WTC11 (cell line): ENCODE data around the gene TNFSF4. TPM values are rescaled to one million over a fixed set of nuclear protein-coding genes. Genes with fewer than 3 reads are reported as not detected.

ENCODE experiments used
- ATAC-seq: fragments of 200-7000 bp; cut with Tn5 transposase; 2 replicates; pipeline ENCODE4 v1.10.0; 2021; ENCODE audit warnings: mild to moderate bottlenecking, moderate library complexity
- CTCF ChIA-PET: fragments of 300-600 bp; sonication (Branson Sonifier 250); formaldehyde crosslinking; loops from one replicate; lab custom pipeline; 2021; ENCODE audit warnings: antibody characterized with exemption; lab: Charles Lee
- POLR2A ChIA-PET: fragments of 350-600 bp; sonication (Branson Sonifier 250); formaldehyde crosslinking; loops from one replicate; lab custom pipeline; 2021; ENCODE audit warnings: antibody characterized with exemption; lab: Charles Lee
- DNase-seq: peaks from one replicate; pipeline ENCODE4 v3.0.0; 2021; ENCODE audit warnings: low spot score
- H3K27ac Mint-ChIP-seq: 2 replicates; pipeline ENCODE4 v1.8.0; 2021; ENCODE audit warnings: mixed read lengths
- H3K27me3 Mint-ChIP-seq: 2 replicates; pipeline ENCODE4 v1.8.0; 2021; ENCODE audit warnings: low read depth, mild to moderate bottlenecking, moderate library complexity, mixed read lengths
- H3K36me3 Mint-ChIP-seq: 2 replicates; pipeline ENCODE4 v1.8.0; 2021; ENCODE audit warnings: mixed read lengths
- H3K4me1 Mint-ChIP-seq: 2 replicates; pipeline ENCODE4 v1.8.0; 2022; ENCODE audit warnings: mixed read lengths
- H3K4me3 Mint-ChIP-seq: 2 replicates; pipeline ENCODE4 v1.8.0; 2021; ENCODE audit warnings: mild to moderate bottlenecking, moderate library complexity, mixed read lengths
- H3K9me3 Mint-ChIP-seq: 2 replicates; pipeline ENCODE4 v1.8.0; 2021; ENCODE audit warnings: mixed read lengths
- ATF2 ChIP-seq: sonication (generic); formaldehyde crosslinking; IDR thresholded peaks from 2 replicates; pipeline ENCODE4 v1.8.1; 2022; ENCODE audit warnings: low read depth, missing genetic modification reagents, borderline replicate concordance
- CDX4 ChIP-seq: fragments of 250-450 bp; sonication (Bioruptor Pico); IDR thresholded peaks from 2 replicates; pipeline ENCODE4 v1.9.0; 2021; ENCODE audit warnings: moderate library complexity, mild to moderate bottlenecking, inconsistent platforms, borderline replicate concordance
- CREB1 ChIP-seq: sonication (generic); formaldehyde crosslinking; IDR thresholded peaks from 2 replicates; pipeline ENCODE4 v1.8.0; 2023; ENCODE audit warnings: mild to moderate bottlenecking, missing genetic modification reagents
- E2F5 ChIP-seq: sonication (generic); formaldehyde crosslinking; IDR thresholded peaks from 2 replicates; pipeline ENCODE4 v1.8.1; 2022; ENCODE audit warnings: mild to moderate bottlenecking, moderate library complexity, missing genetic modification reagents
- ESRRA ChIP-seq: sonication (generic); formaldehyde crosslinking; IDR thresholded peaks from 2 replicates; pipeline ENCODE4 v1.8.1; 2022; ENCODE audit warnings: mild to moderate bottlenecking, missing genetic modification reagents, borderline replicate concordance
- FOXJ3 ChIP-seq: sonication (generic); formaldehyde crosslinking; IDR thresholded peaks from 2 replicates; pipeline ENCODE4 v1.9.0; 2021; ENCODE audit warnings: missing genetic modification reagents, mild to moderate bottlenecking, borderline replicate concordance
- FOXK1 ChIP-seq: sonication (generic); formaldehyde crosslinking; IDR thresholded peaks from 2 replicates; pipeline ENCODE4 v1.8.0; 2022; ENCODE audit warnings: mild to moderate bottlenecking, moderate library complexity, missing genetic modification reagents
- GRHL2 ChIP-seq: fragments of 250-450 bp; sonication (Bioruptor Pico); IDR thresholded peaks from 2 replicates; pipeline ENCODE4 v1.8.0; 2022; ENCODE audit warnings: mild to moderate bottlenecking, moderate library complexity; ENCODE audit not compliant: insufficient replicate concordance, severe bottlenecking
- JUN ChIP-seq: sonication (generic); formaldehyde crosslinking; IDR thresholded peaks from 2 replicates; pipeline ENCODE4 v1.8.0; 2023; ENCODE audit warnings: mild to moderate bottlenecking, missing genetic modification reagents
- MXD4 ChIP-seq: fragments of 250-450 bp; sonication (Bioruptor Pico); IDR thresholded peaks from 2 replicates; pipeline ENCODE4 v1.8.0; 2021; ENCODE audit warnings: mild to moderate bottlenecking, moderate library complexity, borderline replicate concordance
- OVOL2 ChIP-seq: fragments of 250-450 bp; sonication (Bioruptor Pico); IDR thresholded peaks from 2 replicates; pipeline ENCODE4 v1.9.0; 2021; ENCODE audit warnings: mild to moderate bottlenecking, borderline replicate concordance
- RELA ChIP-seq: sonication (generic); formaldehyde crosslinking; IDR thresholded peaks from 2 replicates; pipeline ENCODE4 v1.8.1; 2022; ENCODE audit warnings: missing genetic modification reagents, mild to moderate bottlenecking, borderline replicate concordance
- SMAD4 ChIP-seq: sonication (generic); formaldehyde crosslinking; IDR thresholded peaks from 2 replicates; pipeline ENCODE4 v1.8.0; 2022; ENCODE audit warnings: mild to moderate bottlenecking, missing genetic modification reagents
- ZBTB43 ChIP-seq: sonication (generic); formaldehyde crosslinking; IDR thresholded peaks from 2 replicates; pipeline ENCODE4 v1.8.1; 2023; ENCODE audit warnings: mild to moderate bottlenecking, missing genetic modification reagents
- ZNF121 ChIP-seq: sonication (generic); formaldehyde crosslinking; IDR thresholded peaks from 2 replicates; pipeline ENCODE4 v1.8.0; 2023; ENCODE audit warnings: missing genetic modification reagents
- ZNF138 ChIP-seq: sonication (generic); formaldehyde crosslinking; conservative IDR thresholded peaks from 2 replicates; pipeline ENCODE4 v1.8.1; 2022; ENCODE audit warnings: mild to moderate bottlenecking, moderate library complexity, missing genetic modification reagents
- ZNF219 ChIP-seq: sonication (generic); formaldehyde crosslinking; IDR thresholded peaks from 2 replicates; pipeline ENCODE4 v1.8.0; 2023; ENCODE audit warnings: missing genetic modification reagents, mild to moderate bottlenecking, borderline replicate concordance
- ZNF317 ChIP-seq: sonication (generic); formaldehyde crosslinking; IDR thresholded peaks from 2 replicates; pipeline ENCODE4 v1.8.1; 2023; ENCODE audit warnings: low read depth, mild to moderate bottlenecking, moderate library complexity, missing genetic modification reagents, borderline replicate concordance
- ZNF396 ChIP-seq: fragments of 250-450 bp; sonication (Bioruptor Pico); IDR thresholded peaks from 2 replicates; pipeline ENCODE4 v1.8.0; 2021; ENCODE audit warnings: mild to moderate bottlenecking, moderate library complexity, borderline replicate concordance
- ZSCAN18 ChIP-seq: fragments of 250-450 bp; sonication (Bioruptor Pico); IDR thresholded peaks from 2 replicates; pipeline ENCODE4 v2.1.2; 2022; ENCODE audit warnings: mild to moderate bottlenecking, moderate library complexity
- total RNA-seq: library from RNA; stranded (reverse); gene quantifications from 3 replicates; pipeline ENCODE4 v1.2.3, GENCODE V29; 2021
- TF ChIP-seq, protein P1 (sequence below): sonication (generic); formaldehyde crosslinking; IDR thresholded peaks from 2 replicates; pipeline ENCODE4 v1.8.0; 2023; ENCODE audit warnings: mild to moderate bottlenecking, missing genetic modification reagents
- TF ChIP-seq, protein P2 (sequence below): sonication (generic); formaldehyde crosslinking; IDR thresholded peaks from 2 replicates; pipeline ENCODE4 v1.8.0; 2022; ENCODE audit warnings: mild to moderate bottlenecking, missing genetic modification reagents
- TF ChIP-seq, protein P3 (sequence below): sonication (generic); formaldehyde crosslinking; IDR thresholded peaks from 2 replicates; pipeline ENCODE4 v1.8.1; 2022; ENCODE audit warnings: mild to moderate bottlenecking, missing genetic modification reagents, moderate library complexity, borderline replicate concordance
- TF ChIP-seq, protein P4 (sequence below): sonication (generic); formaldehyde crosslinking; IDR thresholded peaks from 2 replicates; pipeline ENCODE4 v1.8.1; 2023; ENCODE audit warnings: mild to moderate bottlenecking, missing genetic modification reagents

The TNFSF4 gene
- total RNA-seq, 1 experiment from 2014 or later: 0.81 TPM

DNA sequence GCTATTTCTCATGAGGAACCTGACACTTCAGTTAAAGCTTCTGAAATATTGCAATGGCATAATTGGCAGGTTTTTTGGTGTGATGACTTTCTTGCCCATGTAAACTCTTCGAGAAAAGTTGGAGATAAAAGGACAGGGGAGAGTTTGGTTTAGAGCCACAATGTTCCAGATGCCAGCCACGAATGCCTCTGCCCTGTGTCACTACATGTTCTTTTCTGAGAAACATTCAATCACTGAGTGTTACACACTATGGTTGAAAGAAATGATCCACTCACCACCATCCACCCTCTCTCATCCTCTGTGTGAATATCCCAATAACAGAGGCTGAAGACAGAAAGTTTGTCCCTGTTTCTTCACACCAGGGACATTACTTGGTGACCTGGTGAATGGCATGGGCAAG, 66.4 kb downstream of the TNFSF4 start:
- no peak for DNase-seq
- peaks cover 6% of the 10 kb centered on the region for H3K36me3 Mint-ChIP-seq
- TF ChIP-seq ZNF219 (CRISPR knock-in tag) (no peak), SMAD4 (CRISPR knock-in tag) (no peak), MXD4 (CRISPR knock-in tag) (no peak), ATF2 (CRISPR knock-in tag) (no peak), CDX4 (CRISPR knock-in tag) (no peak), ZSCAN18 (CRISPR knock-in tag) (no peak)
- TF ChIP-seq, all 79 proteins: peak for 0
- Mint-ChIP-seq H3K9me3 (peaks cover 30% of the 10 kb centered on the region), H3K27me3 (no peaks in the 10 kb centered on the region; the same call in 1 of the 2 replicates), H3K4me3 (no peak overlapping the region), H3K4me1 (no peaks in the 10 kb centered on the region), H3K27ac (no peak overlapping the region)
- ChIA-PET CTCF (no interaction called here), POLR2A (no interaction called here)
- no peak for ATAC-seq

DNA sequence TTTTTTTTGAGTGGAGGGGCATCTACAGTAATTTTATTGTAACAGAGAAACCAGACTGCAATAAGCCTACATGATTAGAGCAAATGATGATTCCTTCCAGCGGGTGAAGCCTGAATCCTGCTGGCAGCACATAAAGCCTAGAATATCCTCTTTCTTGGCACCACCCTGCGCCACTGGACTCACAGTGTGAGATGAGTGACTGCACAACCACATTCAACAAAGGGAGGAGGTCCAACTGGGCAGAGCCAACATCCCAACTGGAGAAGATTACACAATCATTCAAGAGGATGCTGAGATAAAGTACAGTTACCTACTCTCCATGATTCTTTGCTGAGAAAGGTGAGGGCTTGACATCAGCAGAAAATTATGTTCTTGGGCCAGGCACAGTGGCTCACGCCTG, 67.4 kb downstream of the TNFSF4 start:
- ATAC-seq: no peak
- H3K27me3 Mint-ChIP-seq: no peaks in the 10 kb centered on the region
- TF ChIP-seq, protein P1, sequence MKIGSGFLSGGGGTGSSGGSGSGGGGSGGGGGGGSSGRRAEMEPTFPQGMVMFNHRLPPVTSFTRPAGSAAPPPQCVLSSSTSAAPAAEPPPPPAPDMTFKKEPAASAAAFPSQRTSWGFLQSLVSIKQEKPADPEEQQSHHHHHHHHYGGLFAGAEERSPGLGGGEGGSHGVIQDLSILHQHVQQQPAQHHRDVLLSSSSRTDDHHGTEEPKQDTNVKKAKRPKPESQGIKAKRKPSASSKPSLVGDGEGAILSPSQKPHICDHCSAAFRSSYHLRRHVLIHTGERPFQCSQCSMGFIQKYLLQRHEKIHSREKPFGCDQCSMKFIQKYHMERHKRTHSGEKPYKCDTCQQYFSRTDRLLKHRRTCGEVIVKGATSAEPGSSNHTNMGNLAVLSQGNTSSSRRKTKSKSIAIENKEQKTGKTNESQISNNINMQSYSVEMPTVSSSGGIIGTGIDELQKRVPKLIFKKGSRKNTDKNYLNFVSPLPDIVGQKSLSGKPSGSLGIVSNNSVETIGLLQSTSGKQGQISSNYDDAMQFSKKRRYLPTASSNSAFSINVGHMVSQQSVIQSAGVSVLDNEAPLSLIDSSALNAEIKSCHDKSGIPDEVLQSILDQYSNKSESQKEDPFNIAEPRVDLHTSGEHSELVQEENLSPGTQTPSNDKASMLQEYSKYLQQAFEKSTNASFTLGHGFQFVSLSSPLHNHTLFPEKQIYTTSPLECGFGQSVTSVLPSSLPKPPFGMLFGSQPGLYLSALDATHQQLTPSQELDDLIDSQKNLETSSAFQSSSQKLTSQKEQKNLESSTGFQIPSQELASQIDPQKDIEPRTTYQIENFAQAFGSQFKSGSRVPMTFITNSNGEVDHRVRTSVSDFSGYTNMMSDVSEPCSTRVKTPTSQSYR (CRISPR knock-in tag): no peak
- TF ChIP-seq ZNF138 (CRISPR knock-in tag) (no peak), E2F5 (CRISPR knock-in tag) (no peak), CREB1 (no peak), ESRRA (CRISPR knock-in tag) (no peak), FOXJ3 (CRISPR knock-in tag) (no peak), ZNF121 (no peak), GRHL2 (CRISPR knock-in tag) (no peak), ZBTB43 (CRISPR knock-in tag) (no peak), OVOL2 (CRISPR knock-in tag) (no peak), JUN (CRISPR knock-in tag) (no peak), FOXK1 (CRISPR knock-in tag) (no peak), ZNF396 (no peak), RELA (no peak), ZNF317 (CRISPR knock-in tag) (no peak)
- TF ChIP-seq, protein P2, sequence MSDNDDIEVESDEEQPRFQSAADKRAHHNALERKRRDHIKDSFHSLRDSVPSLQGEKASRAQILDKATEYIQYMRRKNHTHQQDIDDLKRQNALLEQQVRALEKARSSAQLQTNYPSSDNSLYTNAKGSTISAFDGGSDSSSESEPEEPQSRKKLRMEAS (CRISPR knock-in tag): no peak
- TF ChIP-seq, protein P3, sequence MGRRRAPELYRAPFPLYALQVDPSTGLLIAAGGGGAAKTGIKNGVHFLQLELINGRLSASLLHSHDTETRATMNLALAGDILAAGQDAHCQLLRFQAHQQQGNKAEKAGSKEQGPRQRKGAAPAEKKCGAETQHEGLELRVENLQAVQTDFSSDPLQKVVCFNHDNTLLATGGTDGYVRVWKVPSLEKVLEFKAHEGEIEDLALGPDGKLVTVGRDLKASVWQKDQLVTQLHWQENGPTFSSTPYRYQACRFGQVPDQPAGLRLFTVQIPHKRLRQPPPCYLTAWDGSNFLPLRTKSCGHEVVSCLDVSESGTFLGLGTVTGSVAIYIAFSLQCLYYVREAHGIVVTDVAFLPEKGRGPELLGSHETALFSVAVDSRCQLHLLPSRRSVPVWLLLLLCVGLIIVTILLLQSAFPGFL (CRISPR knock-in tag): no peak
- TF ChIP-seq, protein P4, sequence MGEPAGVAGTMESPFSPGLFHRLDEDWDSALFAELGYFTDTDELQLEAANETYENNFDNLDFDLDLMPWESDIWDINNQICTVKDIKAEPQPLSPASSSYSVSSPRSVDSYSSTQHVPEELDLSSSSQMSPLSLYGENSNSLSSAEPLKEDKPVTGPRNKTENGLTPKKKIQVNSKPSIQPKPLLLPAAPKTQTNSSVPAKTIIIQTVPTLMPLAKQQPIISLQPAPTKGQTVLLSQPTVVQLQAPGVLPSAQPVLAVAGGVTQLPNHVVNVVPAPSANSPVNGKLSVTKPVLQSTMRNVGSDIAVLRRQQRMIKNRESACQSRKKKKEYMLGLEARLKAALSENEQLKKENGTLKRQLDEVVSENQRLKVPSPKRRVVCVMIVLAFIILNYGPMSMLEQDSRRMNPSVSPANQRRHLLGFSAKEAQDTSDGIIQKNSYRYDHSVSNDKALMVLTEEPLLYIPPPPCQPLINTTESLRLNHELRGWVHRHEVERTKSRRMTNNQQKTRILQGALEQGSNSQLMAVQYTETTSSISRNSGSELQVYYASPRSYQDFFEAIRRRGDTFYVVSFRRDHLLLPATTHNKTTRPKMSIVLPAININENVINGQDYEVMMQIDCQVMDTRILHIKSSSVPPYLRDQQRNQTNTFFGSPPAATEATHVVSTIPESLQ (CRISPR knock-in tag): no peak
- TF ChIP-seq, all 79 proteins: peak for 0
- Mint-ChIP-seq H3K4me3 (no peak overlapping the region), H3K4me1 (no peaks in the 10 kb centered on the region), H3K9me3 (peaks cover 20% of the 10 kb centered on the region), H3K27ac (no peak overlapping the region), H3K36me3 (no peaks in the 10 kb centered on the region)
- DNase-seq: no peak
- ChIA-PET CTCF (no interaction called here), POLR2A (no interaction called here)
